Measurements from ENCODE around the gene ZNF619.

ZNF619 gene

DNA sequence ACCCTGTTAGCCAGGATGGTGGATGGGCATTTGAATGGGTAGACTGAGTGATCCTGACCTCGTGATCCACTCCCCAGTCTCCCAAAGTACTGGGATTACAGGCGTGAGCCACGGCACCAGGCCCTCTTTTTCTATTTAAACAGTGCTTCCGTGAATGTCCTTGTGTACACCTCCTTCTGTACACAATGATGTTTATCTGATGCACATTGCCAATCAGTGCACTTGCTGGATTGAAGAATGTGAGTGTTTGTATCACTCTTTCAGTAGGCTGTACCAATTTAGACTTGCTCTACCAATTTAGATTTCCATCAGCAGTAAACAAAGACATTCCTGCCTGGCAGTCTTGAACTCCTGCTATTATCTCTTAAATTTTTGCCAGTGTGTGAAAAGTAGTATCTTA is 8.9 kb upstream of the ZNF619 start:
- no peak for DNase-seq

GRCh38 chr3:40470701-40471100 is 6.2 kb upstream of the ZNF619 start:
- no peak for DNase-seq

GRCh38 chr3:40477666-40478065 is 744 bp downstream of the ZNF619 start:
- no peak for DNase-seq

DNA sequence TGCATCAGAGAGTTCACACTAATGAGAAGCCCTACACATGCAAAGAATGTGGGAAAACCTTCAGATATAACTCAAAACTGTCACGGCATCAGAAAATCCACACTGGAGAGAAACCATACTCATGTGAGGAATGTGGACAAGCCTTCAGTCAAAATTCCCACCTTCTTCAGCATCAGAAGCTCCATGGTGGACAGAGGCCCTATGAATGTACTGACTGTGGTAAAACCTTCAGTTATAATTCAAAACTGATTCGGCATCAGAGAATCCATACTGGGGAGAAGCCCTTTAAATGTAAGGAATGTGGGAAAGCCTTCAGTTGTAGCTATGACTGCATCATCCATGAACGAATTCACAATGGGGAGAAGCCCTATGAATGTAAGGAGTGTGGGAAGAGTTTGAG is 10.2 kb downstream of the ZNF619 start:
- no peak for DNase-seq

DNA sequence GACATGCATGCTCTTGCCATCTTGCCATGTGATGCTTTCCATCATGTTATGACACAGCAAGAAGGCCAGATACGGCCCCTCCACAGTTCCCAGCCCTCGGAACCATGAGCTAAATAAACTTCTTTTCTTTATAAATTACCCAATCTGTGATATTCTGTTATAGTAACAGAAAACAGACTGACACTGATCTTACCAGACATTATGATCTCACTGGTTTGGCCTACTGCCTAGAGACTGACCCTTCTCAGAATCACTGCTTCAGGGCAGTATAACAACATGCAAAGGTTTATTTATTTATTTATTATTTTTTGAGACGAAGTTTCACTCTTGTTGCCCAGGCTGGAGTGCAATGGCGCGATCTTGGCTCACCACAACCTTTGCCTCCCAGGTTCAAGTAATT is 14.0 kb downstream of the ZNF619 start:
- no peak for DNase-seq

DNA sequence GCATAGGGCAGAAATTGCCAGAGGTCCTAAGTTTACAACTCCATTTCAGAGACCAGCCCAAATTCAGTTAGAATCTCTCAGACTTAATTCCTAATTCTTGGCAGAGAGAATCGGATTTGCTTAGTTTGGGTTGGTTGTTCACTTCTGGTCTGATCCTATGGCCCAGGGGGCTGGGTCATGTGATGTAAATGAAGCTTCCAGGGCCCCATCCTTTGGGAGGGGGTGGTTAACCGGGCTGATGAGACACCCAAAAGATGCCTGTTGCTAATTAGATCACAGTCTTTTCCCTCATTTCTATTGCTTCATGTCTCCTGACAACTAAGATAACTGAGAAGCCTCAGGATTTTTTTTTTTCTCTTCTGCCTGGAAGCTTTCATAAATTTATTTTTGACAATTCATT is 17.8 kb downstream of the ZNF619 start:
- no peak for DNase-seq

DNA sequence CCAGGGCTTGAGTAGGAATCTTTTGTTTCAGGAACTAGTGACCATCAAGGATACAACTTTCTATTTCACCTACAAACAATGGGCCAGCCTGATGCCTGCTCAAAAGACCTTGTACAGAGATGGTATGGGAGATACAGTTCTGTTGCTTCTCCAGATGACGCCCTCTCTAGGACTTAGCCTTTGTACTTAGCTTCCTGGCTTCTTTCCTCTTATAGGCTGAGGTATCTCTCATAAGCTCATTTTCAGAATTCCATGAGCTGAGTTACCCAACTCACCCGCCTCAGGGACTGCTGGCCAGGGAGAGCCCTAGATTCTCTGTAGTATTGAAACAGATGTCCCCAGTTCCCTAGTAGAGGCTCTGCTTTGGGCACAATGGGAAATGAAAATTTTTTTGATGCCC is 20.4 kb downstream of the ZNF619 start:
- no peak for DNase-seq

DNA sequence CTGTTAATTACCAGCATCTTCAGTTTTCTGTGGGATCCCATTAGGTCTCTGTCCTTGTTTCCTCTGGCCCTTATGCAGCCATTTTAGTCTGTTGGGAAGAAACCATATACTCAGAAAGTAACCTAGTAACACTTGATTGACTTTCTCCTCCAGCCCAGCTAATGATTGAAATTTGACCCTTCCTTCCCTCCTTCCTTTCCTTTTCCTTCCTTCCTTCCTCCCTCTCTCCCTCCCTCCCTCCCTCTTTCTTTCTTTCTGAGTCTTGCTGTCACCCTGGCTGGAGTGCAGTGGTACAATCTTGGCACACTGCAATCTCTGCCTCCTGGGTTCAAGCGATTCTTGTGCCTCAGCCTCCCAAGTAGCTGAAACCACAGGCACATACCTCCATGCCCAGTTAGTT is 23.0 kb downstream of the ZNF619 start:
- DNase-seq: no peak

DNA sequence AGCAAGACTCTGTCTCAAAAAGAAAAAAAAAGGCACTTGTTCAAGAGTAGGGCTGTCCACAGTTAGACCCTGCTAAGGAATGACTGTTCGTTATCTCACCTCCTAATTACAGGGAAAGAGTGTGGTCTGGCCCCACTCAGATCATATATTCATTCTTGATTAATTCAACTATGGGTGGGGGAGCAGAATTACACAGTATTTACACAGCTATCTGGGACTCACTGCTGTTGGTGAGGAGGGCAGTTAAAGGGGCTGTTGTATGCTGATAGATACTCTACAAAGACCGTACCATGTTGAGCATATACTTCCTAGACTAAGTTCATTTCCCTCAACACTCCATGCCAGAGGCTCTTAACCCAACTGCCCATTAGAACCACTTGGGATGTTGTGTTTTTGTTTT is 25.1 kb downstream of the ZNF619 start:
- no peak for DNase-seq

DNA sequence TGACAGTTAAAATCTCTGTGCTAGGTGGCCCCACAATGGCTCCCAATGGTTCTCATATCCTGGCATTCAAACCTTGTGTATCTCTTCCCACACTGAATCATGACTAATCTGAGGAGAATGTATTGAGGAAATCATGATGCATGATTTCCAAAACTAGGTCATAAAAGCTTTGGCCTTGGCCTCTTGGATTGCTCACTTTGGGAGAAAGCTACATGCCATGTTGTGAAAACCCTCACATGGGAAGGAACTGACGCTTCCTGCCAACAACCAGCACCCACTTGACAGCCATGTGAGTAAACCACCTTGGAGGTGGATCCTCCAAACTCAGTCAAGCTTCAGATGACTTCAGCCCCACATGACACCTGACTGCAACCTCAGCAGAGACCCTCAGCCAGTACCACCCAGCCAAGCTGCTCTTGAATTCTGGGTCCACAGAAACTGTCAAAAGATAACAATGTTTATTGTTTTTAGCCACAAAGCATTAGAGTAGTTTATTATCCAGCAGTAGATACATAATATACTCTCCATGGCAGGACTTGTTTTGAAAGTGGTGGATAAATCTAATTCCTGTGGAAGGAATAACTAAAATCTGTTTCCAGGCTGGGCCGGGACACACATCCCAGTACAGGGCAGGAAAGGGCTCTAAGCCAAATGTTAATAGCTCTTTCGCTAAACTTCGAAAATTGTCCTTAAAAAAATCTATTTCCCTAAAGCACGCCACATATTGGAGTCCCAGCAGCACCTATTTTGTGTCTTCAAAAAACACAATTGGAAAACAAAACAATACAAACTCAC is 27.9 kb downstream of the ZNF619 start:
- DNase-seq: no peak

GRCh38 chr3:40505599-40506462 is 28.9 kb downstream of the ZNF619 start, which contains the start of gene ZNF620:
Gene ZNF620, plus strand, starts transcription at chr3:40506039. Its CDS starts 314 bp downstream, at chr3:40506353.
- peak; percentile 77 to 78 for DNase-seq

GRCh38 chr3:40511031-40511718 is 34.3 kb downstream of the ZNF619 start:
- no peak for DNase-seq

DNA sequence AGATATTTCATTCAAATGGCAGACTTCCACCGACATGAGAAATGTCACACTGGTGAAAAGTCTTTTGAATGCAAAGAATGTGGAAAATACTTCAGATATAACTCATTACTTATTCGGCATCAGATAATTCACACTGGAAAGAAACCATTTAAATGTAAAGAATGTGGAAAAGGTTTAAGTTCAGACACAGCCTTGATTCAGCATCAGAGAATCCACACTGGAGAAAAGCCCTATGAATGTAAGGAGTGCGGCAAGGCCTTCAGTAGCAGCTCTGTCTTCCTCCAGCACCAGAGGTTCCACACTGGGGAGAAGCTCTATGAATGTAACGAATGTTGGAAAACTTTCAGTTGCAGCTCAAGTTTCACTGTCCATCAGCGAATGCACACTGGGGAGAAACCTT is 39.3 kb downstream of the ZNF619 start:
- no peak for DNase-seq

DNA sequence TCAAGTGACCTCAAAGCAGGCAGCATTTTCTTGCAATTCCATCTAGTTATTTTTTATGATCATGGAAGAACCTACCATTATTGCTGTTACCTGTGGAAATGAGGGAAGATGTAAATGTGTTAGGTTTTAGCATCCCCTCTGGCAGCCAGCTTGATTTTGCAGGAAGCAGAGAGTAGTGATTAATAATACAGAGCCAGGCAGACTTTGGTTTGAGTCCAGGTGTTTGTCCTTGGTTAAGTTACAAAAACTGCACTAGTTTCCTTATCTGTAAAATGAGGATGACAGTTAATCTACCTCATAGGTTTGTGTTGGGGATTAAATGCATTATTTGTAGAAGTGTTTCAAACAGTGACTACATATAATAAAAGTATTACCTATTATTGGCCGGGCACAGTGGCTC is 41.1 kb downstream of the ZNF619 start:
- no peak for DNase-seq

GRCh38 chr3:40518848-40519247 is 41.9 kb downstream of the ZNF619 start:
- no peak for DNase-seq

DNA sequence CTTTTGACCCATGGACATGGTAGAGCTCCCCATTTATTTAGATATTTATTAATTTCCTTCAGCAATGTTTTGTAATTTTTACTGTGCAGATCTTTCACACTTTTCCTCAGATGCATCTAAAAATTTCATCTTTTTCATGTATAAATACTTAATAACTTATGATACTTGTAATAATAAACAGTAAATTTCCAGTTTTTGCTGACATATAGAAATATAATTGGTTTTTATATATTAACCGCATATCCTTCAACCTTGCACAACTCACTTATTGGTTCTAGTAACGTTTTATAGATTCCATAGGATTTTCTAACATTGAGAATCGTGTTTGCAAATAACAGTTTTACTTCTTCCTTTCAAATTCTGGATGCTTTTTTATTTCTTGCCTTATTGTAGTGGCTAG is 44.3 kb downstream of the ZNF619 start:
- DNase-seq: no peak

DNA sequence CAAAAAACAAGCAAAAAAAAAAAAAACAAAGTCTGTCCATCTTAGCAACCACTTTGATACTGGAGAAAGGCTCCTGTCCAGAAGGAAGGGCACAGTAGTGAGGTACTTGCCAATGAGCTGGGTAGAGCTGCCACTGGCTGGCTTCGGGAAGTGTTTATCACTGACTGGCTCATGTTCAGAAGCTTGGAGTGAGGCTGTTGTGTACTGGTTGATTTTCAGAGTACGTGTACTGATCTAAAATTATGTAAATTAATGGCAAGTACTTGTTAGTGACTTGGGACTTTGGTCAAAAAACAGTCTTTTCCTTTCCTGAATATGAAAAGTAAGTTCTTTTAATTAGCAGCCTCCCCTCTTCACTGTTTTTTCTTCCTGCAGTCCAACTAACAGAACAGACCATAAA is 46.9 kb downstream of the ZNF619 start:
- DNase-seq: no peak

- DNase-seq: no peak
Measured at GRCh38 chr3:40524222-40524567, 47.3 kb downstream of the ZNF619 start.

DNA sequence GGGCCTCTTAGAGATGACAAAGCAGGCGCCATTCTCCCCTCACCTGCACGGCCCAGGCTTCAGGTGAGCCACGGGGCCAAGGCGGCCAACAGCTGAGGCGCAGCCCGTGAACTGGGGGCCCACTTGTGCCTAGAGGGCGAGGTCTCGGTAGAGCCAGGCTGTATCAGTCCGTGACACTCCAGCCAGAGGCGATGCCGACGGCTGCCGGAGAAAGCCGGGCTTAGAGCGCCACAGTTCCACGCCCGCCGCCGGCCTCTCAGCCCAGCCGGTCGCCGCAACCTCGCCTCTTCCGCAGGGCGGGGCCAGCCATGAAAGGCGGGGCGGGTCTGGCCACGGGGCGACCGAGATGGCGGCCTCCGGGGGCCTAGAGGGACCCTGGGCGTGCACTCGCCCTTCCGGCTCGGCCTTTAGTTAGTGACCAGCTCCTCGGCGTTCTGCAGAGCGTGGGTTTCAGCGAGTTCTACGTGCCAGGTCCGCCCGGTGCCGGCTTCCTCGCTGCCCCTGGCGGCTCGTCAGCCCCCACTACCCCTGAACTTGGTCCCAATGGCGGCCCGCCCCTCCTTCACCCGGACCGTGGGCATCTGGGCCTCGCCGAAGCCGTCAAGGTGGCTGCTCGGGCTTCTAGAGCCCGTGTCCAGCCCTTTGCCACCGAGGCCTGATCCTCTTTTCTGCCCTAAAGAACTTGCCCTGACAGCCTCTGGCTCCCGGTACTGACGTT is 47.8 kb downstream of the ZNF619 start, which contains the start of gene ZNF621:
Gene ZNF621, plus strand, starts transcription at position 393 of the 718 bp plus-strand sequence. CDS start 881 bp downstream, outside the sequence.
- DNase-seq: peak; percentile 59 to 74

DNA sequence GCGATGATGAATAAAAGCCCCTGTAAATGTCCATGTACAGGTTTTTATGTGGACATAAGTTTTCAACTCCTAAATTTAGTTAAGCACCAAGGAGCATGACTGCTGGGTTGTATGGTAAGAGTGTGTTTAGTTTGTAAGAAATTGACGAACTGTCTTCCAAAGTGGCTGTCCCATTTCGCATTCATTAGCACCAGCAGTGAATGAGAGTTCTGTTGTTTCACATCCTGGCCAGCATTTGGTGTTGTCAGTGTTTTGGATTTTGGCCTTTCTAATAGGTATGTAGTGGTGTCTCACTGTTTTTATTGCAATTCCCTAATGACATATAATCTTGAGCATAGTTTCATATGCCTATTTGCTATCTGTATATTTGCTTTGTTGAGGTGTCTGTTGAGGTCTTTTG is 51.5 kb downstream of the ZNF619 start:
- no peak for DNase-seq

GRCh38 chr3:40532252-40532651 is 55.3 kb downstream of the ZNF619 start:
- DNase-seq: no peak

- no peak for DNase-seq
Measured at GRCh38 chr3:40534283-40534682, 57.4 kb downstream of the ZNF619 start.
